ENCODE measurements around the gene NFIB. TPM values are rescaled to one million over a fixed set of nuclear protein-coding genes. Genes with fewer than 3 reads are reported as not detected.

The NFIB gene
- total RNA-seq, 1 experiment from 2014 or later = 18.6 TPM

DNA sequence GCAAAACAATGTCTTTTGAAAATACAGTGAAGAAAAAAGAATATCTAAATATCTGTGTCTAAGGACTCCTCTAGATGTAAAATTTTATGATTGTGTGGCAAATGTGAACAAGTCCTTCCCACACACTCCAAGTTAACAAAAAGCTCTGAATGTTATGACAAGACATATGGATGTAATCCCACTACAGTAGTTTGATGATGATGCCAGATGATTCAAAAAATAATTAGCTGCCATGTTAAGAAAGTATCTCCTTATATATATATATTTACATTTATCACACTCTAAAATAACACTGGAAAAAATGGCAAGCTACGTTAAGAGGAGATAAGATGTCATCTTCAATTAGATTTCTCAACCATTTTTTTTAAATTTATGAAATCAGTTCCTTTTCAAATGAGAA lies 178.5 kb downstream of the NFIB start:
- ATAC-seq (no peak), DNase-seq (no peak)
- ChIA-PET CTCF (no interaction called here), POLR2A (ENCODE audit: unreplicated experiment) (no interaction called here)
- Histone ChIP-seq H3K4me2 (ENCODE audit: low read length) (no peak overlapping the region), H3F3A (ENCODE audit: low read length, unreplicated experiment) (no peaks in the 10 kb centered on the region), H2AFZ (ENCODE audit: low read length) (no peak overlapping the region), H3K4me3 (ENCODE audit: low read length) (no peak overlapping the region), H3K9ac (ENCODE audit: low read length) (no peak overlapping the region), H3K36me3 (ENCODE audit: low read depth, low read length) (no peaks in the 10 kb centered on the region), H4K20me1 (ENCODE audit: low read length) (no peaks in the 10 kb centered on the region), H3K27me3 (ENCODE audit: low read length) (no peaks in the 10 kb centered on the region), H3K9me3 (ENCODE audit: low read length) (no peaks in the 10 kb centered on the region), H3K9me2 (replicated peaks; ENCODE audit: low read length) (no peaks in the 10 kb centered on the region), H3K4me1 (ENCODE audit: insufficient read depth, low read length) (no peaks in the 10 kb centered on the region), H3K79me2 (ENCODE audit: low read length) (no peaks in the 10 kb centered on the region), H3K27ac (ENCODE audit: low read length) (no peak overlapping the region)
- TF ChIP-seq, protein P1, sequence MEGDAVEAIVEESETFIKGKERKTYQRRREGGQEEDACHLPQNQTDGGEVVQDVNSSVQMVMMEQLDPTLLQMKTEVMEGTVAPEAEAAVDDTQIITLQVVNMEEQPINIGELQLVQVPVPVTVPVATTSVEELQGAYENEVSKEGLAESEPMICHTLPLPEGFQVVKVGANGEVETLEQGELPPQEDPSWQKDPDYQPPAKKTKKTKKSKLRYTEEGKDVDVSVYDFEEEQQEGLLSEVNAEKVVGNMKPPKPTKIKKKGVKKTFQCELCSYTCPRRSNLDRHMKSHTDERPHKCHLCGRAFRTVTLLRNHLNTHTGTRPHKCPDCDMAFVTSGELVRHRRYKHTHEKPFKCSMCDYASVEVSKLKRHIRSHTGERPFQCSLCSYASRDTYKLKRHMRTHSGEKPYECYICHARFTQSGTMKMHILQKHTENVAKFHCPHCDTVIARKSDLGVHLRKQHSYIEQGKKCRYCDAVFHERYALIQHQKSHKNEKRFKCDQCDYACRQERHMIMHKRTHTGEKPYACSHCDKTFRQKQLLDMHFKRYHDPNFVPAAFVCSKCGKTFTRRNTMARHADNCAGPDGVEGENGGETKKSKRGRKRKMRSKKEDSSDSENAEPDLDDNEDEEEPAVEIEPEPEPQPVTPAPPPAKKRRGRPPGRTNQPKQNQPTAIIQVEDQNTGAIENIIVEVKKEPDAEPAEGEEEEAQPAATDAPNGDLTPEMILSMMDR (conservative IDR thresholded peaks at IDR 0.05; ENCODE audit: low read depth, low read length) = no peak
- TF ChIP-seq EZH2 (IDR thresholded peaks at IDR 0.05; ENCODE audit: low read length, unreplicated experiment) (no peak), EZH2phosphoT487 (IDR thresholded peaks at IDR 0.05; ENCODE audit: borderline replicate concordance, low read length) (no peak)
- intact Hi-C loops (cut with micrococcal nuclease) = no loop called here
- BruUV-seq (replicated peaks) = no TSS peak

DNA sequence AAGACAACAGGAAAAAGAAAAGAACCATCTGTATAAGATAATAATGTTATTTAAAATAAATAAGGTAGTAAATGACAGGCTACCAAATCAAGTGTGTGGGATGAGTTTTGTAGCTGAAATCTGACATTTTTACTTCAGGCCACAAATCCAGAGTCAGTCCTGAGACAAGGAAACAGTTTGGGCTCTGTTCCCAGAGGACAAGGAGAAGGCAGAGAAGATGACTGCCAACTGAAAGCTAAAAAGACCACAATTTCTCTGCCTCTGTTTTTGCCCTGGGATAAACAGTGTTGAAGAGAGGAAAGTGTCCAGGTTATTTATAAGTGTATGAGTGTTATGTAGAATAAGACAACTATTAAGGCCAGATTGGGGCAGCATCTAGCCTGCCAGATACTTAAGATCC lies 180.5 kb downstream of the NFIB start:
- no peaks in the 10 kb centered on the region for H3K79me2 ChIP-seq (ENCODE audit: low read length)
- POLR2A ChIA-PET (ENCODE audit: unreplicated experiment) = no interaction called here

DNA sequence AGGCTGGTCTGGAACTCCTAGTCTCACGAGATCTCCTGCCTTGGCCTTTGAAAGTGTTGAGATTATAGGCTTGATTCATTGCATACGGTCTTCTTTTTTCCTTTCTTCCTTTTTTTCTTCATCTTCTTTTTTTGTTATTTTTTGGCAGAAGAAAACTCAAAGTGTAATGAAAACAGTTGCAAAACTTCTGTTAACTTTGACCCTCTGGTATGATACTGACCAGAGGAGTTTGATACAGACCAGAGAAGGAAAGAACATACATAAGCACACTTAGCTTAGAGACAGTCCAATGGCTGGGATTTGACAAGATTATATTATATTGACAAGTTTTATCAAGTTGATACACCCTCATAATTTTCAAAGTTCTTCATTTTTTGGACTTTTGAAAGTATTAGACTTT lies 181.2 kb downstream of the NFIB start:
- Histone ChIP-seq H3K4me1 (ENCODE audit: insufficient read depth, low read length) (no peaks in the 10 kb centered on the region), H3K4me2 (ENCODE audit: low read length) (no peak overlapping the region), H3K36me3 (ENCODE audit: low read depth, low read length) (no peaks in the 10 kb centered on the region), H3K9me2 (replicated peaks; ENCODE audit: low read length) (no peaks in the 10 kb centered on the region), H3K27me3 (ENCODE audit: low read length) (no peaks in the 10 kb centered on the region), H4K20me1 (ENCODE audit: low read length) (no peaks in the 10 kb centered on the region), H3K9me3 (ENCODE audit: low read length) (no peaks in the 10 kb centered on the region), H2AFZ (ENCODE audit: low read length) (no peak overlapping the region), H3K4me3 (ENCODE audit: low read length) (no peak overlapping the region), H3K9ac (ENCODE audit: low read length) (no peak overlapping the region), H3K27ac (ENCODE audit: low read length) (no peak overlapping the region), H3K79me2 (ENCODE audit: low read length) (no peaks in the 10 kb centered on the region), H3F3A (ENCODE audit: low read length, unreplicated experiment) (no peaks in the 10 kb centered on the region)
- no peak for TF ChIP-seq EZH2 (IDR thresholded peaks at IDR 0.05; ENCODE audit: low read length, unreplicated experiment)
- TF ChIP-seq EZH2phosphoT487 (IDR thresholded peaks at IDR 0.05; ENCODE audit: borderline replicate concordance, low read length) = no peak
- TF ChIP-seq, protein P1 (conservative IDR thresholded peaks at IDR 0.05; ENCODE audit: low read depth, low read length) = no peak
- no peak for DNase-seq
- CTCF ChIA-PET = no interaction called here
- POLR2A ChIA-PET (ENCODE audit: unreplicated experiment) = no interaction called here
- intact Hi-C loops (cut with micrococcal nuclease) = no loop called here
- ATAC-seq = no peak
- BruUV-seq (replicated peaks) = no TSS peak

More for the DNA sequence above, 180.5 kb downstream of the NFIB start:
- CTCF ChIA-PET = no interaction called here
- Histone ChIP-seq H3K4me3 (ENCODE audit: low read length) (no peak overlapping the region), H3K4me1 (ENCODE audit: insufficient read depth, low read length) (no peaks in the 10 kb centered on the region), H3K27me3 (ENCODE audit: low read length) (no peaks in the 10 kb centered on the region), H3K9me2 (replicated peaks; ENCODE audit: low read length) (no peaks in the 10 kb centered on the region), H3K36me3 (ENCODE audit: low read depth, low read length) (no peaks in the 10 kb centered on the region), H4K20me1 (ENCODE audit: low read length) (no peaks in the 10 kb centered on the region), H3K4me2 (ENCODE audit: low read length) (no peak overlapping the region), H3K27ac (ENCODE audit: low read length) (no peak overlapping the region), H3K9me3 (ENCODE audit: low read length) (no peaks in the 10 kb centered on the region), H2AFZ (ENCODE audit: low read length) (no peak overlapping the region), H3K9ac (ENCODE audit: low read length) (no peak overlapping the region), H3F3A (ENCODE audit: low read length, unreplicated experiment) (no peaks in the 10 kb centered on the region)
- intact Hi-C loops (cut with micrococcal nuclease) = no loop called here
- ATAC-seq = no peak
- TF ChIP-seq, protein P1 (conservative IDR thresholded peaks at IDR 0.05; ENCODE audit: low read depth, low read length) = no peak
- no peak for TF ChIP-seq EZH2 (IDR thresholded peaks at IDR 0.05; ENCODE audit: low read length, unreplicated experiment)
- TF ChIP-seq EZH2phosphoT487 (IDR thresholded peaks at IDR 0.05; ENCODE audit: borderline replicate concordance, low read length) = no peak
- BruUV-seq (replicated peaks) = no TSS peak
- DNase-seq = no peak

Measured in PC-3 (cell line).